UCSD-AML1 (cell line): Measurements from ENCODE around the gene LBHD2.
"Not testable (repeated sequence)": the region's sequence is repeated elsewhere in the genome, so short reads cannot be mapped to it uniquely, and the experiment has no call there.

Experiments
- DNase-seq: peaks from one replicate; lab custom pipeline; 2025; ENCODE audit not compliant: unreplicated experiment; lab: John Stamatoyannopoulos, UW

Gene LBHD2

GRCh38 chr14:103103461-103104388 is 19.7 kb downstream of the LBHD2 start:
- peak; percentile 85 for DNase-seq

DNA sequence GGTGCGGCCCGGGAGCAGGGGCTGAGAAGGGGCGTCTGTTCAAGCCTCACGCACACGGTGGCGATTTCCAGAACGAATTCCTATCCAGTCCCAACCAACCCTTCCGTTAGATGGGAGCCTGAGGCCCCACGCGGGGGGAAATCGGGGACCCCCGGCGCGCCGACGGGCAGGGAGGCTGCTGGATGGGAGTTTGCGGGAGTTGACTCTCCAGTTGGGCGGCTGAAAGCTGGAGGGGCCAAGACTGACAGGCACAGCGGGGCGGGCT is 20.3 kb downstream of the LBHD2 start:
- DNase-seq, result no peak

- DNase-seq, result peak; percentile 66
Measured at GRCh38 chr14:103104654-103105452, 20.8 kb downstream of the LBHD2 start.

DNA sequence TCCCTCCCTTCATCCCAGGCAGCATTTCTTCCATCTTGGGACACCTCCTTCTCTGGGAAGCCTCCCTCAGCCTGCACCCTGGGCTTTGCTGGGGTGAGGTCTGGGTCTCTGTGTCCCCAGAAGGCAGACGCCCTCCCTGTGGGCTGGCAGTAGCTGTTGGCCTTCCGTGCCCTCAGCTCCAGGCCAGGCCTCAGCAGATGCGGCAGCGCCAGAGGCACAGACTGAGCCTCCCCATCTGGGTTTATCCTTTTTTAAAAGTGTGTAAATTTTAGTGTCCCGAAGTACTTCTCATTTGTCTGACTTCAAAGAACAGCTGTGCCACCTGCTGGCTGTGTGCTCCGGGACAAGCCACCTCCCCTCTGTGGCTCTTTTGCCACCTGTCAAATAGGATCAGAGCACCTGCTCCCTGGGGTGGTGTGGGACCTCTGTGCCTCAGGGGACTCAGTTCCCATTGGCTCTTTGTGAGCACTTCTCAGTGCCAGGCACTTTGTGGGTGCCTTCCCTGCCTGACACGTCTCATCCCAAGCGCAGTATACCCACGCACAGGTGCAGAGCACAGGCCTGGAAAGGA is 21.7 kb downstream of the LBHD2 start:
- peak; percentile 34 for DNase-seq

DNA sequence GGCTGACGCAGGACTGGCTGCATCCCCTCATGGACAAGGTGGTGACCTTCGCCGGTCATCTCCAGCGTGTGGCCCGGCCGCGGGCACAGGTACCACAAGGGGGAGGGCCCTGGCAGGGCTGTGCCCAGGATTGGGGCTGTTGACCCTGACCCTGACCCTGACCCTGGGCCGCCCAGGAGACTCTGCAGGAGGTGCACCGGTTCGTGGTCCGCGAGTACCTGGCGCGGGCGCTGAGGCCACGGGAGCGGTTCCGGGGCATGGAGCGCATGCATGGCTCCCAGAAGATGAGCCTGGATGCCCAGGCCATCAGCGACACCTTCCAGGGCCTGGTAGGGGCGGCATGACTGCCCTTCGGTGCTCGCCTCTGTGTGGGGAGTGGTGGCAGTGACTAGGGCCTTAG is 23.4 kb downstream of the LBHD2 start:
- DNase-seq, result no peak

GRCh38 chr14:103107941-103108748 is 24.1 kb downstream of the LBHD2 start:
- DNase-seq, result no peak

- DNase-seq, result no peak
Measured at GRCh38 chr14:103108749-103109207, 24.8 kb downstream of the LBHD2 start.

- DNase-seq, result no peak
Measured at GRCh38 chr14:103109535-103110441, 25.8 kb downstream of the LBHD2 start.

- no peak for DNase-seq
Measured at GRCh38 chr14:103110681-103111231, 26.7 kb downstream of the LBHD2 start.

- no peak for DNase-seq
Measured at GRCh38 chr14:103111232-103111868, 27.3 kb downstream of the LBHD2 start.

DNA sequence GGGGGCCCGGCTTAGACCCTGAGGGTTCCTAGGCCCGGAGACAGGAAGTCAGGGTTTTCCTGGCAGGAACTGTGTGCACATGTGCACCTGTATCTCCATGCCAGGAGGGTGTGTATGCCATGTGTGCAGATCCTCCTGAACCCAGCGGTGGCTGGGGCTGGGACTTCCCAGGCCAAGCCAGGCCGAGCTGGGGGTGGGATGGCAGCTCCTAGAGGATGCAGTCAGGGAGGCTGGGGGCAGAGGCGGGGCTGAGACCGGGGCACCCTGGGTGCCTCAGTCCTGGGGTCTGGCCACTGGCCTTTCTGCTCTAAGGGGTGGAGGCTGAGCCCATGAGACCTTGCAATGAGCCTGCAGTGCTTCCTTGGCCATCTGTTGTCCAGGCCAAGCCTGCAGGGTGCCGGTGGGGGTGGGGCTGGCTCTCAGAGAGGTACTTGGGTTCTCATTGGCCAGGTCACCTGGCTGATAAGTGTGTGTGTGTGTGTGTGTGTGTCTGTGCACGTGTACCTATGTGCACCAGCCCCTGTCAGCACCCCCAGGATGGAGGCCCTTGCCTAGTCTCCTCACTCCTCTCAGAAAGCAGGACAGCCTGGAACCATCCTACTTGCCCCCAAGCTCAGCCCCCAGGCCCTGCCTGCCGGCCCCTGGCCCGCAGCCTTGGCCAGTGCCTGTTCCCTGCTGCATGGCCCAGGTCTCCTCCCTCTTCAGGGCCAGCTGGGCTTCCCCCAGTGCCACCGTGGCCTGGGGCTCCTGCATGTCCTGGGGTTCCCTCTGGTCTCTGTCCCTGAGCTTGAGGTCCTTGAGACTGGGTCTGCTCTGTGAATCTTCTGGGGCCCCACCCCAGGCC is 28.6 kb downstream of the LBHD2 start:
- peak; percentile 54 for DNase-seq

GRCh38 chr14:103113303-103113702 is 29.3 kb downstream of the LBHD2 start:
- DNase-seq, result no peak

DNA sequence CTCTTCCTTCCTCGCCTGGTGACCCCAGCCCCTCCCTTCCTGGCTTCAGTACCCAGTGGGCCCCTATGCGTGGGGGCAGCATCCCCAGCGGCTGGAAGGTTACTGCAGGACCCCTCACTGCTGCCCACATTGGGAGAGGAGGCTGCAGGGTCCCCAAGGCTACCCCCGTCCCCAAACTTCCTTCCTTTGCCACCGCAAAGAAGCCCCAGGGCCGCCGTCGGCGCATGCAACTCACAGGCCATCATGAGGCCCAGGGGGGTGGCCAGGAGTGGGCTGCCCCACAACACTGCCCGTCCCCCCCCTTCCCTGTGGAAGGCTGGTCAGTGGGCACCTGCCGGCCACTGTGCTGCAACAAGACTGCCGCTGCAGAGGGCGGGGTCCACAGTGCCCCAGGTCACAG is 29.8 kb downstream of the LBHD2 start:
- DNase-seq, result peak; percentile 36

DNA sequence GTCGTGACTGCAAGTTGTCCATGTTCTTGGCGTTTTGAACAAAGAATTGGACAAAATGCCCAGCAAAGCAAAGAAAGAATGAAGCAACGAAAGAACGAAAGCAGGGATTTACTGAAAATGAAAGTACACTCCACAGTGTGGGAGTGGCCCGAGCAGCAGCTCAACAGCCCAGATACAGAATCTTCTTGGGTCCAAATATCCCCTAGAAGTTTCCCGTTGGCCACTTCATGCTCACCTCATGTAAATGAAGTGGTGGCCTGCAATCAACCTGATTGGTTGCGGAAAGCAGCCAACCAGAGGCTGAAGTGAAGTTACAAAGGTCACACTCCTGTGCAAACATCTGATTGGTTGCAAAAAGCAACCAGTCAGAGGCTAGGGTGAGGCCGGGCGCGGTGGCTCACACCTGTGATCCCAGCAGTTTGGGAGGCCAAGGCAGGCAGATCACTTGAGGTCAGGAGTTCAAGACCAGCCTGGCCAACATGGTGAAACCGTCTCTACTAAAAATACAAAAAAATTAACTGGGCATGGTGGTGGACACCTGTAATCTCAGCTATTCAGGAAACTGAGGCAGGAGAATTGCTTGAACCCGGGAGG is 31.2 kb downstream of the LBHD2 start:
- not testable (repeated sequence) for DNase-seq

GRCh38 chr14:103115845-103116572 is 32.0 kb downstream of the LBHD2 start:
- DNase-seq, result no peak

DNA sequence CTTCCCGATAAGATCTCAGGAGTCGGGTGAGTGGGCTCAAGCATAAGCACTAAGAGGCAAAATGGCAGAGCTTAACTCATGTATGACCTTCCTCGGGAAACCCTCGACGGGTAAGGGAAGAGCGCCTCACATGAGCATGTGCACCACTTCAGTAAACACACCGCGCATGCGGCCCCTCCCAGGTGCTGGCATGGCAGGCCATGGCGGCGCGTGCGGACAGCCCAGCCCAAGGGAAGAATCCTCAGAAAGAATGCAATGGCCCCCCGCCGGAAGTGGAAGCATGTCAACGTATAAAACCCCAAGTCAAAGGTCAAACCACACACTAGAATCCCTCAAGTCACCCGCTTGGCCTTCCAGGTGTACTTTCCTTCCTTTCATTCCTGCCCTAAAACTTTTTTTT is 32.6 kb downstream of the LBHD2 start:
- no peak for DNase-seq

DNA sequence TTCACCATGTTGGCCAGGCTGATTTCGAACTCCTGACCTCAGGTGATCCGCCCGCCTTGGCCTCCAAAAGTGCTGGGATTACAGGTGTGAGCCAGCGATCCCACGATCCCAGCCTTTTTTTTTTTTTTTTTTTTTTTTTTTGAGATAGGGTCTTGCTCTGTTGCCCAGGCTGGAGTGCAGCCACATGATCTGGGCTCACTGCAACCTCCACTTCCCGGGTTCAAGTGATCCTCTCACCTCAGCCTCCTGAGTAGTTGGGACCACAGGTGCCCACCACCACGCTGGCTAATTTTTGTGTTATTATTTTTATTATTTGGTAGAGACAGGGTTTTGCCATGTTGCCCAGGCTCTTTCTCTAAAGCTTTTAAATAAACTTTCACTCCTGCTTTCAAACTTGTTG is 33.5 kb downstream of the LBHD2 start:
- not testable (repeated sequence) for DNase-seq
